Uterus (tissue), 4 donors: ENCODE measurements around the gene STAMBP. TPM values are rescaled to one million over a fixed set of nuclear protein-coding genes. Genes with fewer than 3 reads are reported as not detected.
"Not testable (repeated sequence)": the region's sequence is repeated elsewhere in the genome, so short reads cannot be mapped to it uniquely, and the experiment has no call there.

Experiments used
- DNase-seq, 2 donors: peaks; one replicate each; pipeline ENCODE4 v3.0.0-alpha.2; 2019 to 2020
- H3K27ac ChIP-seq, 2 donors: fragments of 200-600 bp; sonication (generic); 1 replicate in 1 of 2; 2 replicates in 1 of 2; pipeline ENCODE4 v1.5.1; 2016 to 2018
- H3K27me3 ChIP-seq, 2 donors: fragments of 200-600 bp; sonication (generic); one replicate each; pipeline ENCODE4 v1.5.1; 2018 to 2019; ENCODE audit warnings: control low read depth in 1 of 2
- H3K36me3 ChIP-seq, 2 donors: fragments of 200-600 bp; sonication (generic); one replicate each; pipeline ENCODE4 v1.5.1; 2019; ENCODE audit warnings: control low read depth in 1 of 2
- H3K4me1 ChIP-seq, 2 donors: fragments of 200-600 bp; sonication (generic); one replicate each; pipeline ENCODE4 v1.5.1; 2018 to 2019; ENCODE audit warnings: control low read depth in 1 of 2
- H3K4me3 ChIP-seq, 2 donors: fragments of 200-600 bp; sonication (generic); 1 replicate in 1 of 2; 2 replicates in 1 of 2; pipeline ENCODE4 v1.5.1; 2018 to 2019; ENCODE audit warnings: mild to moderate bottlenecking in 1 of 2
- H3K9me3 ChIP-seq, 2 donors: fragments of 200-600 bp; sonication (generic); one replicate each; pipeline ENCODE4 v1.5.1; 2019; ENCODE audit warnings: control low read depth in 1 of 2
- POLR2A ChIP-seq, 2 donors: fragments of 450-650 bp; IDR thresholded peaks; one replicate each; pipeline ENCODE4 v1.6.1; 2016; ENCODE audit warnings: antibody characterized with exemption in 2 of 2, mild to moderate bottlenecking in 1 of 2, moderate library complexity in 1 of 2
- intact Hi-C: fragments of 100-400 bp; cut with DNase I; formaldehyde crosslinking; loops from one replicate; pipeline ENCODE4 v1.15.1; 2023; ENCODE audit warnings: low total_unique reads
- total RNA-seq, 4 donors: library from RNA; depleted of rRNA in 3 of 4; stranded (reverse); fragments of >200 nt in 3 of 4; gene quantifications; one replicate each; pipeline versions ENCODE4 v1.1.0 to v1.2.4, GENCODE V29; 2014 to 2023
- TF ChIP-seq, protein P1 (sequence below), 4 experiments: fragments of 200-600 bp in 2 of 4; fragments of 450-650 bp in 2 of 4; sonication (generic) in 2 of 4; IDR thresholded peaks; one replicate each; pipeline ENCODE4 v1.5.1; 2016 to 2019; ENCODE audit warnings: antibody characterized with exemption in 4 of 4, mild to moderate bottlenecking in 2 of 4, moderate library complexity in 1 of 4
- donor health status: DM: yes; HTN: yes; CAD: no.

Gene STAMBP
- total RNA-seq, 4 donors from 2014 or later, result 31.8 to 115 (median 43.7) TPM

DNA sequence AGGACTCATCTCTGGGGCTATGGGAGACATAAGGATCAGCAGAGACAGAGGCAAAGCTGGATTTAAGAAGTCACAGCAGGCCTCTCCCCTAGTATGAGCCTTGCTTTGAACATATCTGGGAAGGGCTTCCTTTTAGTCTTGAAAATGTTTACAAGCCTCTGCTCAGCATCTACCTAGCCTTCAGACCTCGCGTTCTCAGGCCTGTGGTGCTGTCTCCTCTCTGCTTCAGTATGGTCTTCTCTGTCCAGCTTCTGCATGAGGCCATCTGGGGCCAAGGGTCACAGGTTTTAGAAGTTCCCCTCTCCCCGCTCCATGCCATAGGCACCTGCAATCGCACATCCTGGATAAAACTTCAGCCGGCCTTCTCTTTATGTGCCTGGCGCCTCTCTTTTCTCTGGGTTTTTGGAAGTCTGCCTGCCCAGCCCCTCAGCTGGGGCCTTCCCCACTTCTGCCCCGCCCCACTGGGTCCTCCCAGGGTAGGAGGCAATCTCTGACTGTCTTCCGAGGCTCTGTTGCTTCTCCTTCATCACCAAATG, 71.1 kb downstream of the STAMBP start:
- DNase-seq, result no peak
- Histone ChIP-seq H3K27me3 (no peaks in the 10 kb centered on the region), H3K36me3 (no peaks in the 10 kb centered on the region), H3K27ac (peak overlapping the region; percentile 93 to 97), H3K4me1 (no peaks in the 10 kb centered on the region), H3K4me3 (no peak overlapping the region), H3K9me3 (no peaks in the 10 kb centered on the region)
- intact Hi-C loops, result no loop called here
- no peak for TF ChIP-seq POLR2A (IDR thresholded peaks at IDR 0.05)
- TF ChIP-seq, protein P1, sequence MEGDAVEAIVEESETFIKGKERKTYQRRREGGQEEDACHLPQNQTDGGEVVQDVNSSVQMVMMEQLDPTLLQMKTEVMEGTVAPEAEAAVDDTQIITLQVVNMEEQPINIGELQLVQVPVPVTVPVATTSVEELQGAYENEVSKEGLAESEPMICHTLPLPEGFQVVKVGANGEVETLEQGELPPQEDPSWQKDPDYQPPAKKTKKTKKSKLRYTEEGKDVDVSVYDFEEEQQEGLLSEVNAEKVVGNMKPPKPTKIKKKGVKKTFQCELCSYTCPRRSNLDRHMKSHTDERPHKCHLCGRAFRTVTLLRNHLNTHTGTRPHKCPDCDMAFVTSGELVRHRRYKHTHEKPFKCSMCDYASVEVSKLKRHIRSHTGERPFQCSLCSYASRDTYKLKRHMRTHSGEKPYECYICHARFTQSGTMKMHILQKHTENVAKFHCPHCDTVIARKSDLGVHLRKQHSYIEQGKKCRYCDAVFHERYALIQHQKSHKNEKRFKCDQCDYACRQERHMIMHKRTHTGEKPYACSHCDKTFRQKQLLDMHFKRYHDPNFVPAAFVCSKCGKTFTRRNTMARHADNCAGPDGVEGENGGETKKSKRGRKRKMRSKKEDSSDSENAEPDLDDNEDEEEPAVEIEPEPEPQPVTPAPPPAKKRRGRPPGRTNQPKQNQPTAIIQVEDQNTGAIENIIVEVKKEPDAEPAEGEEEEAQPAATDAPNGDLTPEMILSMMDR (IDR thresholded peaks at IDR 0.05), result no peak

DNA sequence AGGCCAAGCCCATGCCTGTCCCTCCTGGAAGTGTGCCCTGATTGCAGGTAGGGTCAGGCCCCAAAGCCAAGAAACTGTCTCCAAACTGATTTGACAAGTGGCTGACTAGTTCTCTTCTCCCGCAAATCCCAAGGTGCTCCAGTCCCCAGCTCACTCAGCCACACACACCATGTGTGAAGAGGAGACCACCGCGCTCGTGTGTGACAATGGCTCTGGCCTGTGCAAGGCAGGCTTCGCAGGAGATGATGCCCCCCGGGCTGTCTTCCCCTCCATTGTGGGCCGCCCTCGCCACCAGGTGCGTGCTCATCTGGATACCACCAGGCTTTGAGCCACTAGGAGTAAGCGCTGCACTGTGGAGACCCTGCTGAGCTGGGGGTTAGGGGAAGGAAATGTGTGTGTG, 72.4 kb downstream of the STAMBP start:
- no peak for TF ChIP-seq POLR2A (IDR thresholded peaks at IDR 0.05)
- no peaks in the 10 kb centered on the region for H3K4me1 ChIP-seq
- H3K4me3 ChIP-seq, result no peak overlapping the region
- no peaks in the 10 kb centered on the region for H3K9me3 ChIP-seq
- intact Hi-C loops, result no loop called here
- no peaks in the 10 kb centered on the region for H3K36me3 ChIP-seq
- H3K27ac ChIP-seq, result peak overlapping the region; percentile 43 to 97
- DNase-seq, result no peak
- H3K27me3 ChIP-seq, result no peaks in the 10 kb centered on the region

- intact Hi-C loops, result no loop called here
- DNase-seq, result no peak
- Histone ChIP-seq H3K4me1 (no peaks in the 10 kb centered on the region), H3K27me3 (no peaks in the 10 kb centered on the region), H3K27ac (peak overlapping the region; percentile 40 to 52), H3K36me3 (no peaks in the 10 kb centered on the region), H3K9me3 (no peaks in the 10 kb centered on the region), H3K4me3 (no peak overlapping the region)
- no peak for TF ChIP-seq POLR2A (IDR thresholded peaks at IDR 0.05)
- TF ChIP-seq, protein P1 (IDR thresholded peaks at IDR 0.05), result no peak
These were observed 73.5 kb downstream of the STAMBP start for GRCh38 chr2:73902284-73902683.

DNA sequence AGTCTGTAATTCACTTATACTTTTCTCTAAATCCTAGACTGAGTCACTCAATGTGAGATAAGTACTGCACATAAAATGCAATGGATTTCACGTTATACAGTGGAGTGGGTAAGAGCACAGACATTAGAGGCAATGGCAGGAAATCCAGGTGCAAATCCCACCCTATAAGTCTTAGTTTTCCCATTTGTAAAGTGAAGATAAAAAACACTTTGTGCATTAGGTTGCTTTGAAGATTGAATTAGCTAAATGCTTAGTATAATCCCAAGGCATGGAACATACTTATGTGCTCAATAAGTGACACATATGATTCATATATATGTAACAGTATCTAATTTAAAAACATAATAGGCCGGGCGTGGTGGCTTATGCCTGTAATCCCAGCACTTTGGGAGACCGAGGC, 74.6 kb downstream of the STAMBP start:
- no peaks in the 10 kb centered on the region for H3K36me3 ChIP-seq
- TF ChIP-seq, protein P1 (IDR thresholded peaks at IDR 0.05), result no peak
- TF ChIP-seq POLR2A (IDR thresholded peaks at IDR 0.05), result no peak
- no peak for DNase-seq
- H3K4me1 ChIP-seq, result no peaks in the 10 kb centered on the region
- no peaks in the 10 kb centered on the region for H3K9me3 ChIP-seq
- intact Hi-C loops, result no loop called here
- H3K27ac ChIP-seq, result peak overlapping the region in 1 of 2 donors; percentile 40
- H3K4me3 ChIP-seq, result no peak overlapping the region
- H3K27me3 ChIP-seq, result no peaks in the 10 kb centered on the region

DNA sequence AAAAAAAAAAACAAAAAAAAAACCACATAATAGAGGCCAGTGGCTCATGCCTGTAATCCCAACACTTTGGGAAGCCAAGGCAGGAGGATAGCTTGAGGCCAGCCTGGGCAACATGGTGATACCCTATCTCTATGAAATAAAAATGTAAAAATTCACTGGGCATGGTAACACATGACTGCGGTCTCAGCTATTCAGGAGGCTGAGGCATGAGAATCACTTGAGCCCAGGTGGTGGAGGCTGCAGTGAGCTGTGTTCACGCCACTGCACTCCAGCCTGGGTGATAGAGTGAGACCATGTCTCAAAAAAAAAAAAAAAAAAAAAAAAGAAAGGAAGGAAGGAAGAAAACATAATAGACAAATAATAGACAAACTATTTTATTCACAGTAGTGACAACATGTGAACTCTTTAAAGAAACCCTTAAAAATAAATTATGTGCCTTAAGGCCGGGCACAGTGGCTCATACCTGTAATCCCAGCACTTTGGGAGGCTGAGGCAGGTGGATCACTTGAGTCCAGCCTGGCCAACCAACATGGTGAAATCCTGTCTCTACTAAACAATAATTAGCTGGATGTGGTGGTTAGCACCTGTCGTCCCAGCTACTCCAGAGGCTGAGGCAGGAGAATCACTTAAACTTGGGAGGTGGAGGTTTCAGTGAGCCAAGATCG, 75.3 kb downstream of the STAMBP start:
- H3K27ac ChIP-seq, H3K36me3 ChIP-seq, intact Hi-C loops, H3K4me3 ChIP-seq, H3K4me1 ChIP-seq, H3K9me3 ChIP-seq, DNase-seq, H3K27me3 ChIP-seq: not testable (repeated sequence)

- Histone ChIP-seq H3K27ac (peak overlapping the region in 1 of 2 donors; percentile 5), H3K4me3 (no peak overlapping the region), H3K27me3 (no peaks in the 10 kb centered on the region), H3K9me3 (no peaks in the 10 kb centered on the region), H3K36me3 (no peaks in the 10 kb centered on the region), H3K4me1 (no peaks in the 10 kb centered on the region)
- intact Hi-C loops, result no loop called here
- TF ChIP-seq, protein P1 (IDR thresholded peaks at IDR 0.05), result no peak
- no peak for TF ChIP-seq POLR2A (IDR thresholded peaks at IDR 0.05)
- DNase-seq, result no peak
These were observed 76.2 kb downstream of the STAMBP start for GRCh38 chr2:73904952-73905351.
